ENCODE data around the gene ZFYVE21. TPM values are rescaled to one million over a fixed set of nuclear protein-coding genes. Genes with fewer than 3 reads are reported as not detected.
"Not testable (repeated sequence)": the region's sequence is repeated elsewhere in the genome, so short reads cannot be mapped to it uniquely, and the experiment has no call there.

Gene ZFYVE21
- total and polyA plus RNA-seq, 7 experiments from 2014 or later, result 5.8 to 19.0 (median 15.6) TPM

DNA sequence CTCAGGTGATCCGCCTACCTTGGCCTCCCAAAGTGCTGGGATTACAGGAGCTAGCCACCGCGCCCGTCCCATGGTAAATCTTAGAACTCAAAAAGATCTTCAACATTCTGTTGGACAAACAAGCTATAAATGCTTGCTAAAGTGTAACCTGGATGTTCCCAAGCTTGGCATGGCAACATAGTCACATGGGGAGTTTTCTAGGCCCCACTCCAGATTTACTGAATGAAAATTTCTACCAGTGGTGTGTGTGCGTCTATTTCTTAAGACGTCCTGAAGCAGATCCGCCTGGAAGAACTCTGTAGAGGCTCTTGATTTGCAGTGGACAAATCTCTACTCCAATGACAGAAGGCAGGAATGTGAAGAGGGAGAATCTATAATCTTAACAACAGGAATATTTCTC lies 59.9 kb downstream of the ZFYVE21 start:
- ATAC-seq, result no peak
- peaks cover 4 to 54% (median 40%) of the 10 kb centered on the region in 5 donors for H3K36me3 Mint-ChIP-seq
- intact Hi-C loops (cut with micrococcal nuclease), result no loop called here
- Histone ChIP-seq H3K36me3 (ENCODE audit: control insufficient read depth in 2 of 3, insufficient read depth in 3 of 3, low read length in 3 of 3) (peaks cover 0 to 4% (median 4%) of the 10 kb centered on the region in 3 experiments), H3K9me3 (ENCODE audit: control insufficient read depth in 2 of 3, low read length in 3 of 3) (no peaks in the 10 kb centered on the region), H3K4me1 (ENCODE audit: control insufficient read depth in 2 of 2, insufficient read depth in 2 of 2, low read length in 2 of 2) (no peaks in the 10 kb centered on the region), H3K4me3 (ENCODE audit: low read length) (no peak overlapping the region), H3K27me3 (ENCODE audit: control insufficient read depth in 2 of 2, insufficient read depth in 2 of 2, low read length in 2 of 2) (no peaks in the 10 kb centered on the region), H3K27ac (ENCODE audit: low read depth, low read length) (no peak overlapping the region)
- no peaks in the 10 kb centered on the region for H3K4me1 Mint-ChIP-seq
- no peak overlapping the region for H3K27ac Mint-ChIP-seq
- no peak overlapping the region for H3K4me3 Mint-ChIP-seq
- POLR2A ChIA-PET, result no interaction called here
- no peaks in the 10 kb centered on the region for H3K27me3 Mint-ChIP-seq
- peaks cover 0 to 5% (median 0%) of the 10 kb centered on the region in 11 donors for H3K9me3 Mint-ChIP-seq
- CTCF ChIA-PET, result no interaction called here
- DNase-seq, result no peak

DNA sequence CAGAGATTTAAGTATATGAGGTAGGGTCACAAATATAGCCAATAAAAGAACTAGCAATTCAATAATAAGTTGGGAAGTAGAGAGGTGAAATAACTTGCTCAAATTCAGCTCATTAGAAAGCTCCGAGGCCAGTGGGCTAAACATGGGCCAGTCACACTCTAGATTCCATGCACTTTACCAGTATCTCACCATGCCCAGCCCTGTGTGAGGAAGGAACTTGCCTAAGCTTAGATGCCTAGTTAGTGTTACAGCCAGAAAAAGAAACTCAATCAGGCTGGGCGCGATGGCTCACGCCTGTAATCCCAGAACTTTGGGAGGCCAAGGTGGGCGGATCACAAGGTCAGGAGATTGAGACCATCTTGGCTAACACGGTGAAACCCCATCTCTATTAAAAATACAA lies 60.7 kb downstream of the ZFYVE21 start:
- DNase-seq; H3K9me3 ChIP-seq (ENCODE audit: control insufficient read depth in 2 of 3, low read length in 3 of 3); H3K9me3 Mint-ChIP-seq; H3K4me1 ChIP-seq (ENCODE audit: control insufficient read depth in 2 of 2, insufficient read depth in 2 of 2, low read length in 2 of 2); CTCF ChIA-PET; H3K4me1 Mint-ChIP-seq; H3K27ac Mint-ChIP-seq; ATAC-seq; H3K4me3 Mint-ChIP-seq; H3K27ac ChIP-seq (ENCODE audit: low read depth, low read length); H3K27me3 ChIP-seq (ENCODE audit: control insufficient read depth in 2 of 2, insufficient read depth in 2 of 2, low read length in 2 of 2); intact Hi-C loops (cut with micrococcal nuclease); H3K27me3 Mint-ChIP-seq; H3K4me3 ChIP-seq (ENCODE audit: low read length); POLR2A ChIA-PET; H3K36me3 ChIP-seq (ENCODE audit: control insufficient read depth in 2 of 3, insufficient read depth in 3 of 3, low read length in 3 of 3): not testable (repeated sequence)
- H3K36me3 Mint-ChIP-seq, result peaks cover 4 to 56% (median 37%) of the 10 kb centered on the region in 5 donors

DNA sequence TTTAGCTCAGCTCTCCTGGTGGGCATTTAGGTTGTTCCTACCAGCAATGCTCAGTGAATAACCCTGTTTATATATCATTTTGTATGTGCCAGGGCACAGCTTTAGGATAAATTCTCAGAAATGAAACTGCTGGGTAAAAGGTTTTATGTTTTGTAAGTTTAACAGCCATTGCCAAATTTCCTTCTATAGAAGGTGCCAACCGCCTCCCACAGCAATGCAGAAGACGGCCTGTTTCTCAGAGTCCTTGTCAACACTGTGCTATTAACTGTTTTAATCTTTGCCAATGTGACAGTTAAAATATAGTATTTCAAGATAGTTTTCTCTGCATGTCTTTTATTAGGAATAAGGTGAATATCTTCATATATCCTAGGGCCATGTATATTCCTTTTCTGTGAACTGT lies 66.8 kb downstream of the ZFYVE21 start:
- no peak overlapping the region for H3K27ac Mint-ChIP-seq
- DNase-seq (no peak), ATAC-seq (no peak)
- no peaks in the 10 kb centered on the region for H3K4me1 Mint-ChIP-seq
- H3K36me3 ChIP-seq (ENCODE audit: control insufficient read depth in 2 of 3, insufficient read depth in 3 of 3, low read length in 3 of 3), result peaks cover 0 to 3% (median 0%) of the 10 kb centered on the region in 3 experiments
- H3K27me3 ChIP-seq (ENCODE audit: control insufficient read depth in 2 of 2, insufficient read depth in 2 of 2, low read length in 2 of 2), result no peaks in the 10 kb centered on the region
- ChIA-PET CTCF (no interaction called here), POLR2A (no interaction called here)
- no peak overlapping the region for H3K4me3 Mint-ChIP-seq
- no peaks in the 10 kb centered on the region for H3K9me3 ChIP-seq (ENCODE audit: control insufficient read depth in 2 of 3, low read length in 3 of 3)
- H3K9me3 Mint-ChIP-seq, result no peaks in the 10 kb centered on the region
- H3K4me1 ChIP-seq (ENCODE audit: control insufficient read depth in 2 of 2, insufficient read depth in 2 of 2, low read length in 2 of 2), result no peaks in the 10 kb centered on the region
- H3K4me3 ChIP-seq (ENCODE audit: low read length), result no peak overlapping the region
- intact Hi-C loops (cut with micrococcal nuclease), result no loop called here
- peaks cover 0 to 33% (median 8%) of the 10 kb centered on the region in 5 donors for H3K36me3 Mint-ChIP-seq
- H3K27me3 Mint-ChIP-seq, result no peaks in the 10 kb centered on the region
- no peak overlapping the region for H3K27ac ChIP-seq (ENCODE audit: low read depth, low read length)

Other genes with a start within 250 kb of the ZFYVE21 start
- 10 to 100 TPM in 1 of 5 experiments, 1 to 10 TPM in 4; 1.4 to 19.8 (median 2.5) TPM for gene CKB, start 193.0 kb upstream of the ZFYVE21 start, total RNA-seq
- gene CKB, start 193.0 kb upstream of the ZFYVE21 start, polyA plus RNA-seq, result under 1 TPM in 1 of 2 donors, not detected in 1; 0.40 TPM
- gene TRMT61A, start 186.6 kb upstream of the ZFYVE21 start, total RNA-seq, result 10 to 100 TPM in 4 of 5 experiments, 1 to 10 TPM in 1; 9.8 to 15.1 (median 14.1) TPM
- 10 to 100 TPM in 1 of 2 donors, 1 to 10 TPM in 1; 6.3 to 12.2 TPM for gene TRMT61A, start 186.6 kb upstream of the ZFYVE21 start, polyA plus RNA-seq
- 10 to 100 TPM; 29.9 to 38.9 (median 36.4) TPM for gene BAG5, start 153.2 kb upstream of the ZFYVE21 start, total RNA-seq
- 10 to 100 TPM; 46.2 to 51.7 TPM for gene BAG5, start 153.2 kb upstream of the ZFYVE21 start, polyA plus RNA-seq
- gene COA8, start 152.8 kb upstream of the ZFYVE21 start, total RNA-seq, result 10 to 100 TPM; 13.6 to 26.3 (median 24.1) TPM
- gene COA8, start 152.8 kb upstream of the ZFYVE21 start, polyA plus RNA-seq, result 10 to 100 TPM; 36.7 to 51.3 TPM
- 100 to 1,000 TPM; 150 to 268 (median 174) TPM for gene KLC1, start 86.6 kb upstream of the ZFYVE21 start, total RNA-seq
- gene KLC1, start 86.6 kb upstream of the ZFYVE21 start, polyA plus RNA-seq, result 10 to 100 TPM; 65.5 to 75.8 TPM
- 10 to 100 TPM in 4 of 5 experiments, 1 to 10 TPM in 1; 9.3 to 38.9 (median 15.9) TPM for gene XRCC3, start 359 bp upstream of the ZFYVE21 start, total RNA-seq
- 1 to 10 TPM; 5.1 to 5.7 TPM for gene XRCC3, start 359 bp upstream of the ZFYVE21 start, polyA plus RNA-seq
- gene PPP1R13B, start 131.8 kb downstream of the ZFYVE21 start, total RNA-seq, result 10 to 100 TPM; 10.8 to 26.8 (median 17.7) TPM
- gene PPP1R13B, start 131.8 kb downstream of the ZFYVE21 start, polyA plus RNA-seq, result 1 to 10 TPM; 3.3 to 3.9 TPM
- 1 to 10 TPM in 1 of 5 experiments, under 1 TPM in 3, not detected in 1; 0.16 to 6.4 (median 0.43) TPM for gene TDRD9, start 212.6 kb downstream of the ZFYVE21 start, total RNA-seq
- gene TDRD9, start 212.6 kb downstream of the ZFYVE21 start, polyA plus RNA-seq, result under 1 TPM; 0.25 to 0.91 TPM
- not detected for gene RD3L, start 226.7 kb downstream of the ZFYVE21 start, total RNA-seq
- not detected for gene RD3L, start 226.7 kb downstream of the ZFYVE21 start, polyA plus RNA-seq